Loucy (cell line): ENCODE measurements around the gene MC2R.
"Not testable (repeated sequence)": the region's sequence is repeated elsewhere in the genome, so short reads cannot be mapped to it uniquely, and the experiment has no call there.

ENCODE experiments used
- H2AFZ ChIP-seq: fragments of 200-600 bp; sonication (generic); 2 replicates; pipeline ENCODE4 v1.6.0; 2016; ENCODE audit warnings: antibody characterized with exemption, mild to moderate bottlenecking, low read length, moderate library complexity
- H3F3A ChIP-seq: fragments of 200-600 bp; 2 replicates; pipeline ENCODE4 v1.6.0; 2016; ENCODE audit warnings: antibody characterized with exemption, low read depth, mild to moderate bottlenecking
- H3K27me3 ChIP-seq: fragments of 200-600 bp; sonication (generic); 2 replicates; pipeline ENCODE4 v1.6.1; 2014; ENCODE audit warnings: low read length, mild to moderate bottlenecking; ENCODE audit not compliant: insufficient read depth, poor library complexity, severe bottlenecking
- H3K36me3 ChIP-seq: fragments of 200-600 bp; sonication (generic); 2 replicates; pipeline ENCODE4 v1.6.1; 2016; ENCODE audit warnings: low read length; ENCODE audit not compliant: insufficient read depth
- H3K4me1 ChIP-seq: fragments of 200-600 bp; sonication (generic); 2 replicates; pipeline ENCODE4 v1.5.1; 2014; ENCODE audit warnings: low read length, mild to moderate bottlenecking; ENCODE audit not compliant: insufficient read depth, poor library complexity, severe bottlenecking
- H3K4me2 ChIP-seq: fragments of 200-600 bp; sonication (generic); 2 replicates; pipeline ENCODE4 v1.6.0; 2014; ENCODE audit warnings: antibody characterized with exemption, low read length, low read depth, mild to moderate bottlenecking; ENCODE audit not compliant: poor library complexity, severe bottlenecking
- H3K4me3 ChIP-seq: fragments of 200-600 bp; sonication (generic); 2 replicates; pipeline ENCODE4 v1.5.1; 2014; ENCODE audit warnings: low read length, mild to moderate bottlenecking, mixed read lengths; ENCODE audit not compliant: poor library complexity, severe bottlenecking
- H3K79me2 ChIP-seq: fragments of 200-600 bp; sonication (generic); 2 replicates; pipeline ENCODE4 v1.6.1; 2014; ENCODE audit warnings: low read length; ENCODE audit not compliant: insufficient read depth
- H3K9ac ChIP-seq: fragments of 200-600 bp; sonication (generic); 2 replicates; pipeline ENCODE4 v1.6.0; 2014; ENCODE audit warnings: mild to moderate bottlenecking, low read depth, low read length, moderate library complexity; ENCODE audit not compliant: poor library complexity, severe bottlenecking
- H3K9me2 ChIP-seq: fragments of 200-600 bp; sonication (generic); replicated peaks from 2 replicates; pipeline ENCODE4 v1.6.1; 2016; ENCODE audit warnings: low read depth, low read length, mixed read lengths
- H3K9me3 ChIP-seq: fragments of 200-600 bp; sonication (generic); 2 replicates; pipeline ENCODE4 v1.6.1; 2014; ENCODE audit warnings: mild to moderate bottlenecking, antibody characterized with exemption, low read length, low read depth; ENCODE audit not compliant: insufficient read depth
- H4K20me1 ChIP-seq: fragments of 200-600 bp; sonication (generic); 2 replicates; pipeline ENCODE4 v1.6.0; 2014; ENCODE audit warnings: antibody characterized with exemption, low read length, mild to moderate bottlenecking; ENCODE audit not compliant: insufficient read depth, poor library complexity, severe bottlenecking
- CTCF ChIP-seq: fragments of 200-600 bp; sonication (generic); conservative IDR thresholded peaks from 2 replicates; pipeline ENCODE4 v1.5.1; 2014; ENCODE audit warnings: mild to moderate bottlenecking, antibody characterized with exemption, low read length
- EZH2phosphoT487 ChIP-seq: fragments of 200-600 bp; IDR thresholded peaks from 2 replicates; pipeline ENCODE4 v1.6.1; 2018; ENCODE audit warnings: antibody characterized with exemption, mild to moderate bottlenecking, moderate library complexity, borderline replicate concordance

The MC2R gene

GRCh38 chr18:13871701-13872100, 43.6 kb downstream of the MC2R start:
- Histone ChIP-seq H2AFZ (no peak overlapping the region), H3K4me3 (no peak overlapping the region), H3K4me1 (no peaks in the 10 kb centered on the region), H3K9ac (no peak overlapping the region), H3K27me3 (no peaks in the 10 kb centered on the region), H3K9me3 (no peaks in the 10 kb centered on the region), H3F3A (no peaks in the 10 kb centered on the region), H4K20me1 (no peaks in the 10 kb centered on the region), H3K36me3 (no peaks in the 10 kb centered on the region), H3K9me2 (no peaks in the 10 kb centered on the region), H3K4me2 (no peak overlapping the region), H3K79me2 (no peaks in the 10 kb centered on the region)
- TF ChIP-seq CTCF = no peak
- no peak for TF ChIP-seq EZH2phosphoT487

GRCh38 chr18:13868501-13869271, 46.6 kb downstream of the MC2R start:
- H3K4me2 ChIP-seq = no peak overlapping the region
- H3K27me3 ChIP-seq = no peaks in the 10 kb centered on the region
- H3K79me2 ChIP-seq = no peaks in the 10 kb centered on the region
- no peaks in the 10 kb centered on the region for H3K36me3 ChIP-seq
- H3K9me3 ChIP-seq = no peaks in the 10 kb centered on the region
- H4K20me1 ChIP-seq = no peaks in the 10 kb centered on the region
- TF ChIP-seq CTCF (no peak), EZH2phosphoT487 (no peak)
- no peak overlapping the region for H3K4me3 ChIP-seq
- no peak overlapping the region for H3K9ac ChIP-seq
- no peaks in the 10 kb centered on the region for H3F3A ChIP-seq
- H3K4me1 ChIP-seq = no peaks in the 10 kb centered on the region
- no peaks in the 10 kb centered on the region for H3K9me2 ChIP-seq
- no peak overlapping the region for H2AFZ ChIP-seq

GRCh38 chr18:13862898-13863297, 52.4 kb downstream of the MC2R start:
- not testable (repeated sequence) for H4K20me1 ChIP-seq, H3K27me3 ChIP-seq, H3K9me3 ChIP-seq, H2AFZ ChIP-seq, H3K36me3 ChIP-seq, H3K79me2 ChIP-seq, H3K9ac ChIP-seq, H3F3A ChIP-seq, H3K4me2 ChIP-seq, H3K4me3 ChIP-seq, H3K4me1 ChIP-seq, H3K9me2 ChIP-seq

- H2AFZ ChIP-seq = no peak overlapping the region
- H3K27me3 ChIP-seq = no peaks in the 10 kb centered on the region
- H3F3A ChIP-seq = no peaks in the 10 kb centered on the region
- H3K9me2 ChIP-seq = no peaks in the 10 kb centered on the region
- H3K9me3 ChIP-seq = peaks cover 6% of the 10 kb centered on the region; the same call in 1 of the 2 replicates
- H3K79me2 ChIP-seq = no peaks in the 10 kb centered on the region
- H3K4me2 ChIP-seq = no peak overlapping the region
- H3K4me1 ChIP-seq = no peaks in the 10 kb centered on the region
- H4K20me1 ChIP-seq = no peaks in the 10 kb centered on the region
- TF ChIP-seq EZH2phosphoT487 (no peak), CTCF (no peak)
- H3K4me3 ChIP-seq = no peak overlapping the region
- H3K9ac ChIP-seq = no peak overlapping the region
- H3K36me3 ChIP-seq = no peaks in the 10 kb centered on the region
Measured at GRCh38 chr18:13849791-13850190, 65.5 kb downstream of the MC2R start.
